Measurements from ENCODE around the gene LCA5L.
"Not testable (repeated sequence)": the region's sequence is repeated elsewhere in the genome, so short reads cannot be mapped to it uniquely, and the experiment has no call there.

LCA5L gene

DNA sequence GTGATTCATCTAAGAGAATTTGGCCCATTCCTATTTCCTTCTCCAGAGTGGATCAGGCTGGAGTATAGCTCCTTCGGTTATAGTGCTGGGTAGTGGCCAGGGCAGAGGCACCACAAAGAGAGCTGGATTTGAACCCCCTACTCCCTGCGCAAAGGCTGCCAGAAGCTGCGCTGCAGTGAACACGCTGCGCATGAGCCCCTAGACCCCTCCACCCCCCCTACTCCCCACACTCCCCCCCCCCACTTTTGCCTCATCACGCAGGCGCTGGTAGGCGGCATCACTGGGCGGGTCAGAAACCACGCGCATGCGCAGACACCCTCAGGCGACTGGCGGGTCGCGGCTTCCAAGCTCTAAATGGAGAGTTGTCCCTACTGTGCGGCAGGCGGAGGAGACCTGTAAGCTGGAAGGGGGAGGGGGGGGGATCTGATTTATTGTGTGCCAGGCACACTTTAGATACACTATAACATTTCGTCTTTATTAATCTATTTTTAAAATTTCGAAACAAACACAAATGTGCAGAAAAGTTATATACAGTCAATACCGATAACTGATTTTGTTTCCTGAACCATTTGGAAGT is 58.0 kb downstream of the LCA5L start:
- DNase-seq (ENCODE audit: low spot score): peak; percentile 86

DNA sequence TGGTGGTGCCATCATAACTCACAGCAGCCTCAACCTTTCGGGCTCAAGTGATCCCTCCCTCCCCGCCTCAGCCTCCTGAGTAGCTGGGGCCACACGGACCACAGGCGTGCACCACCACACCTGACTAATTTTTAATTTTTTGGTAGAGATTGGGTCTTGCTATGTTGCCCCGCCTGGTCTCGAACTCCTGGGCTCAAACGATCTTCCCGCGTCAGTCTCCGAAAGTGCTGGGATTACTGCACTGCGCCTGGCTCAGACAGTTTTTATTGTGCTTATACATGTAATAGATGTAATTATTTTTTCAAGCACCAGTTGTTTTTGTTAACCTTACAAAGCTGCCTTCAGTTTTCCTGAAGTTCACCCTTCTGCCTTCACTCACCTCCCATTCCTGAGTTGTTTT is 58.7 kb downstream of the LCA5L start:
- no peak for DNase-seq (ENCODE audit: low spot score)

DNA sequence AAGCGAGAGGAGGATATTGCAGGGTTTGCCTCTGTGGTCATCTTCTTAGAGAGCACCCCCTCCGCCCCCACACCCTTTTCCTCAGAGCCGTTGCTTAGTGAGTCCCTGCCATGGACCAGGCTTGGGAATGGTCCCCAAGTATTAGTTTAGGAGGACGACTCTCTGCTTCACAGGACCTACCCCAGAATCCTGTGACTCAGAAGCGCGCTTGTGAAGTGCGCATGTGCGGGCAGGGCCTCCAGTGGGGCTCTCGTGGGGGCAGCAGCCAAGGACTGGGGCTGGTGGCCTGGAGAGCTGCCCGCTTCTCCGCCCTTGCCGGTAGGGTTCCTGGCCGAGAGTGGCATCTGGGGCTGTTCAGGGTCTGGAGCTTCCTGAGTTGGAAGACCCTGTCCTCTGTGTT is 59.4 kb downstream of the LCA5L start:
- peak; percentile 31 for DNase-seq (ENCODE audit: low spot score)

DNA sequence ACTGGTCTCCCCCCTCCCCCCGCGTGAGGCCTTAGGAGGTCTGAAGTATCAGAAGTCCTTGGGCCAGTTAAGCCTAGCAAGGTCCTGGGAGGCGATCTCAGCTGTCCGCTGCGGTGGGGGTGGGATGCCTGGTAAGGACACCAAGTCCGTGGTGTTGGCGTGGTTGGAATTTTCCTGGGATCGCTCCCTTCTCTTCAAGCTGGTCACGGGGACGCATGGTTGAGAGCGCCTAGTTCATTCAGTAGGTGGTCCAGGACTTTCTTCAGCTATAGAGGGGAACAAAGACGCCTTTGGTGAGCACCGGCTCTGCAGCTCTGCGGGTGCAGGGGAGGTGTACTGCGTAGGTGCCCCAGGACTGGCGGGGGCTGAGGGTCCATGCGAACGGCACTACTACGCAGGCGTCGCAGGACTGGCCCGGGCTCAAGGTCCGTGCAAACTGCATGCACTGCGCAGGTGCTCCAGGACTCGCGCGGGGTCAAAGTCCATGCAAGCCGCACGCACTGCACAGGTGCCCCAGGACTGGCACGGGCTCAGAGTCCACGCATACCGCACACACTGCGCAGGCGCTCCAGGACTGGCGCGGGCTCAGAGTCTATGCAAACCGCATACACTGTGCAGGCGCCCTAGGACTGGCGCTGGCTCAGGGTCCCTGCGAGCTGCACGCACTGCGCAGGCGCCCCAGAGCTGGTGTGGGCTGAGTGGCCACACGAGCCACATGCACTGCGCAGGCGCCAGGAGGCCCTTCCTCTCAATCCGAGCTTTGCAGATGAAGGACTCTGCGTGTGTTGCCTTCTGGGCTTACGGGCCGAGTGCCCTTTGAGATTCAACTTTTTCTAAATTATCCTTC is 60.1 kb downstream of the LCA5L start:
- DNase-seq (ENCODE audit: low spot score): peak; percentile 89

DNA sequence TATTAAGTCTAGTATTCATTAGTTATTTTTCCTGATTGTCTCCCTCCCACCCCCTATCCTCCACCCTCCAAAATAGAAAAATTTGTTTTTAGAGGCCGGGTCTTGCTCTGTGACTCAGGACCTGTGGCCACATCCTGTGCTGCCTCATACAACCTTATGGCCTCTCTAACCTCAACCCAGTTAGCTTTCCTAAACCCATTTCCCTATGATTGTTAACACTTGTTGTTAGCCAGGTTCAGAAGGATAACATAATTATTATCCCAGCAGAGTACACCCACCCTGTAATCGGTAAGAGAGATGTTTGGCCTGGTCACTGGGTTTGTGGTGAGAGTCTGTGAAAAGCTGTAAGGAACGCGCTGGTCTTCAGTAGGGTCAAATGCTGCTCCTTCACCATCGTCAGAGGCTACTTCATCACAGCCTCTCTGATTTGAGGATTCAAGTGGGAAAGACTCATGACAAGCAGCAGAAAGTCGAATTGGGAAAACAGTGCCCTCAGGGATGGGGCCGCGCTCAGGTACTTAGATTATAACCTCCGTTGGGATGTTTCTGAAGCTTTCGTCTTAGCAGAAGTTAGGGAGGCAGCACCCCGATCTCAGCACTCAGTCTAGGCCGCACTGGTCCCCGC is 60.8 kb downstream of the LCA5L start:
- DNase-seq (ENCODE audit: low spot score): no peak

DNA sequence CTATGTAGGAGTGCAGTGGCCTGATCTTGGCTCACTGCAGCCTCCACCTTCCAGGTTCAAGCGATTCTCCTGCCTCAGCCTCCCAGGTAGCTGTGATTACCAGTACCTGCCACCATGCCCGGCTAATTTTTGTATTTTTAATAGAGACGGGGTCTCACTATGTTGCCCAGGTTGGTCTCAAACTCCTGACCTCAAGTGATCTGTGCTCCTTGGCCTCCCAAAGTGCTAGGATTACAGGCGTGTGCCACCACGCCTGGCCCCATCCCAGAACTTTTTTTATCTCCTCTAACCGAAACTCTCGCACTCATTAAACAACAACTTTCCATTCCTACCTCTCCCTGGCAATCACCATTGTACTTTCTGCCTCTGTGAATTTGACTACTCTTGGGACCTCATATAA is 63.5 kb downstream of the LCA5L start:
- not testable (repeated sequence) for DNase-seq (ENCODE audit: low spot score)

DNA sequence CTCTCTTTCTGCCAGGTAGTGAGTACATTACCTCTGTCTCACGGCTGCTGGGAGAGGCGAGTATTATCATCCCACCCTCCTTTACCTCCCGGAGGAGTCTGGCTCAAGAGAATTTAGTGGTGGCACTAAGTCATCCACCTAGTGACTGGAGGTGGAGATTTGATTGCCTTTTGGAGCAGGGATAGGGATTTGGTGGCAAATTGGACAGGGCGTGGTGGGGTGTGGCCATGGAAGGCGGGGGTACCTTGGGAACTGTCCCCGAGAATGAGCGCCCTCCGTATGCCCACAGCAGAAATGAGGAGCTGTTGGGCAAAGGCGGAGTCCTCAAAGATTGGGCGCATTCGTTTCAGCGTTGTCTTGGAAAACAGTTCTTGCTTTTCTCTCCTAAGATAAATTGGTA is 64.6 kb downstream of the LCA5L start:
- no peak for DNase-seq (ENCODE audit: low spot score)

DNA sequence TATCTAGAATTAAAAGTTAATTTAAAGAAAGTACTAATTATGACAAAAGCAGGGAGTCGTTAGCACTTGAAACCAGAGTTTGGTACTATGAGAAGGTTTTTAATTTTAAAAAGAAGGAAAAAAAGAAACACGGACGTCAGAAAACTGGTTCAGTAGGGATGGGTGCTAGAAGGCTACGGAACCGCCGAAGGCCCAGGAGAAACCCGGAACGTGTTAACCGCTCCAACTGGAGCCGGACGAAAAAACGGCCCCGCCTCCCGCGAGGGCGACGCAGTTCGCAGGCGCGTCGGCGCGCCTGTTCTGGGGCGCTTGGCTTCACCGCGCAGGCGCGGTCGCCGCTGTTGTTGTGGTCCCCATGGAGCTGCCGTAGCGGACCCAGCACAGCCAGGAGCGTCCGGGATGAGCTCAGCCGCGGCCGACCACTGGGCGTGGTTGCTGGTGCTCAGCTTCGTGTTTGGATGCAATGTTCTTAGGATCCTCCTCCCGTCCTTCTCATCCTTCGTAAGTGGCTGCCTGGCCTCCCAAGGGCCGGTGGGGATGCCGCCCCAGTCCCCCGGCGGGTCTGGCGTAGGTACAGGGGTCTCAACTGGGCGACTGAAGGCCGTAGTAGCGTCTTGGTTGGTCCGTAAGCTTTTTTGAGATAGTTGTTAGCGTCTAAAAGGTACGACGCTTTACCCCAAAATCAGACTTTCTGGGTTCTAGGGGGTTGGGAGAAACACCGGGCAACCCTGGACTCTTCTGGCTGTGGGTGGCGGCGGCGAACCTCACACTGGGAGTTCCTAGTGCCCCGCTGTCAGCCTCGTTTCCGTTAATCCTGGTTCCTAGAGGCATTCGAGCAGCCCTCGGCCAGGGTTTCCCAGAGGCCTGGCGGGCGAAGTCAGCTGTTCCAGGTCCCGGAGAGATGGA is 65.3 kb downstream of the LCA5L start:
- peak; percentile 88 for DNase-seq (ENCODE audit: low spot score)

DNA sequence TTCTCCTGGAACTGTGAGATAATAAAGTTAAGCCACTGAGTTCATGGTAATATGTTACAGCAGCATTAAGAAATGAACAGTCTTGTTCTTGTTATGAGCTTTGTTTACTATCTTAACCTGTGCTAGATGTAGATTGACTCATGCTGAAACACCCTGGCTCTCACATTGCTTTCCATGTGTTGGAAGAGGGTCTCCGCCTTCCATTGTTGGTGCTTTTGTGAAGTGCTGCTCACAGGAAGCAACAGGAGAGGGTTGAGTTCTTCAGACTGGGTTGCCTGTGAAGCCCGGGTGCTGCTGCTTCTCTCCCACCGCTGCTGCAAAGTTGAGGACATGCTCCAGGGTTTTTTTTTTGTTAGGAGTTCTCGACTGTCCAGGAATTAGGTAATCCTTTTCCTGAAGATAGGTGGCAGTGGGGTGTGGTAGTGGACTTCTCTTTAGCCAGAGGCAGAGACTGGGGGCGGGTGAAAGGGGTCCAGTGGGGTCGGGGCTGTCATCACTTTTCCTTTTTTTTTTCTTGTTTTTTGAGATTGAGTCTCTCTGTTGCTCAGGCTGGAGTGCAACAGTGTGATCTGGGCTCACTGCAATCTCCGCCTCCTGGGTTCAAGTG is 68.0 kb downstream of the LCA5L start:
- DNase-seq (ENCODE audit: low spot score): no peak

DNA sequence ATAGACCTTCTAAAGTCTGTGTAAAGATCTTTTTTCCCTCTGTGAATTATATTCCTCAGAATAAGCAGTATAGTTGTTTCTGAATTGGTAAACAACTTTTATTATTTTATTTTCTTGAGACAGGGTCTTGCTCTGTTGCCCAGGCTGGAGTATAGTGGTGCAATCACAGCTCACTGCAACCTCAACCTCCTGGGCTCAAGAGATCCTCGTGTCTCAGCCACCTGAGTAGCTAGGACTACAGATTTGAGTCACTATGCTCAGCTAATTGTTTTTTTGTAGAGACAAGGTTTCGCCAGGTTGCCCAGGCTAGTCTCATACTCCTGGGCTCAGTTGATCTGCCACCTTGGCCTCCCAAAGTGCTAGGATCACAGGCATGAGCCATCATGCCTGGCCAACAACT is 70.1 kb downstream of the LCA5L start:
- no peak for DNase-seq (ENCODE audit: low spot score)

DNA sequence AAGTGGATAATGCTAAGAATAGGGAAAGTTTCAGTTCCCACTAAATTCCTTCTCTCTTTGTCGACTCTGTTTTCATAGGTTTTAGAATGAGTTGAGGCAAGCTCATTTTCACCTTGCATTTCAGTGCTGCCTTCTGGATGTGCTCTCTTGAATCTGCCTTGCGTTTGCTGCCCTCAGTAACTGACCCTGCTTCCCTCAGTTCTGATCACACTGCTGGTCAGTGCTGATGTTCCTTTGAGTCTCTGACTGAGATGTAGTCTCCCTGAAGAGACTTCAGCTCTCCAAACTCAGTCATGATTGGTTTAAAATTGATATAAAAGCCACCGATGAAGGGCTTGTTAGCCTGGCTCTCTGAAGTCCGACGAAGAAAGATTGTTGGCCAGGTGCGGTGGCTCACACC is 71.5 kb downstream of the LCA5L start:
- no peak for DNase-seq (ENCODE audit: low spot score)

DNA sequence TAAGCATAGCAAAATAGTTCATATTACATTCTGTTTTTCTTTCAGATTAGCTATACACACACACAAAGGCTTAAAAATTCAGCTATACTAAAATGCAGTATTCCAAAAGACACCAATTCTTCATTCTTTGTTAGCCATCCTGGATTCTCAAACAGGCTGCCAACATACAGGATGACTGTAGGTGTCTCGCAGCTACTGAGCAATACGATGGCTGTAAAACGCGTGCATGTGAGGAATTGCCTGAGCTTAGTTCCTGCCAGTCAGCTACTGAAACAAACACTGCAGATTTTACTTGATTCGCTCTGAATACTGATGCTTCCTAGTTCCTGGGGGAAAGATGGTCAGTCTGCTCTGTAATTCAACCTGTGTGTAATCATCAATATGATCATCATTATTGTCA is 71.9 kb downstream of the LCA5L start:
- DNase-seq (ENCODE audit: low spot score): no peak

DNA sequence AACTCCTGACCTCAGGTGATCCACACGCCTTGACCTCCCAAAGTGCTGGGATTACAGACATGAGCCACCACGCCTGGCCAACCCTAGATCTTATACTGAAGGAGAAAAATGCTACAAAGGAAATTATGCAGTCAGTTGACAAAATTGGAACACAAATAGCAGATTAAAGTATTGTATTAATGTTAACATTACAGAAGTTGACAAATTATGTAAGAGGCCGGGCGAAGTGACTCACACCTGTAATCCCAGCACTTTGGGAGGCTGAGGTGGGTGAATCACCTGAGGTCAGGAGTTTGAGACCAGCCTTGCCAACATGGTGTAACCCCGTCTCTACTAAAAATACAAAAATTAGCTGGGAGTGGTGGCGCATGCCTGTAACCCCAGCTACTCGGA is 75.7 kb downstream of the LCA5L start:
- DNase-seq (ENCODE audit: low spot score): not testable (repeated sequence)

DNA sequence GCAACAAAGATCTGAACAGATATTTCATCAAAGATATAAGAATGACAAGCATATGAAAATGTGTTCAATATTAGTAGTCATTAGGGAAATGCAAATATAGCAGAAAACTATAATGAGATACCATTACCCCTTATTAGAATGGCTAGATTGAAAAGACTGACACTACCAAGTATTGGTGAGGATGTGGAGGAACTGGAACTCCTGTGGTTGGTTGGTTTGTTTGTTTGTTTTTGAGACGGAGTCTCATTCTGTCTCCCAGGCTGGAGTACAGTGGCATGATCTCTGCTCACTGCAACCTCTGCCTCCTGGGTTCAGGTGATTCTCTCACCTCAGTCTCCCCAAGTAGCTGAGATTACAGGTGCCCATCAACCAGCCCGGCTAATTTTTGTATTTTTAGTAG is 77.8 kb downstream of the LCA5L start:
- DNase-seq (ENCODE audit: low spot score): no peak

DNA sequence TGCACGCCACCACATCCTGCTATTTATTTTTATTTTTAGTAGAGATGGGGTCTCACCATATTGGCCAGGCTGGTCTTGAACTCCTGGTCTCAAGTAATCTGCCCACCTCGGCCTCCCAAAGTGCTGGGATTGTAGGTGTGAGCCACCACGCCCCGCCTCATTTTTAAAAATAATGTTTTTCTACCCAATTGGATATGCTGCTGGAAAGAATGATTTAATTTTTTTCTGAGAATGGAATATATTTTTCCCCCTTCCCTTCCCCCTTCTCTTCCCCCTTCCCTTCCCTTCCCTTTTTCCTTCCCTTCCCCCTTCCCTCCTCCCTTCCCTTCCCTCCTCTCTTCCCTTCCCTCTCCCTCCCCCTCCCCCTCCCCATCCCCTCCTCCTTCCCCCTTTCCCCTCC is 79.0 kb downstream of the LCA5L start:
- DNase-seq (ENCODE audit: low spot score): no peak

DNA sequence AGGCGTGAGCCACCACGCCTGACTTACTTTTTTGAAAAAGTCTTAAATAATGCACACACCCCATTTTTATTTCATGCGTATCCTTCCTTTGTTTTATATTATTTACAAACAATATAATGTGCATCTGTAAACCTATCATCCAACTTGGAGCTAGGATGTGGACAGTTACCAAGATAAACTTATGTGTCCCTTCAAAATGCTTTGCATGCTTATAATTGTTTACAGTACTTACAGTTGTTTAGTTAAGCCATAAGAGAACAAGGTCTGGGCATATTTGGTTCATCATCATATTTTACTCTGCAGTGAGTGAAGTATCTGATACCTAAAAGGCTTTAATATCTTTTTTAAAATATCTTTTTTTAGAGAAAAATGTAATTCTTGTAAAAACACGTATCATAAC is 80.6 kb downstream of the LCA5L start:
- DNase-seq (ENCODE audit: low spot score): no peak

DNA sequence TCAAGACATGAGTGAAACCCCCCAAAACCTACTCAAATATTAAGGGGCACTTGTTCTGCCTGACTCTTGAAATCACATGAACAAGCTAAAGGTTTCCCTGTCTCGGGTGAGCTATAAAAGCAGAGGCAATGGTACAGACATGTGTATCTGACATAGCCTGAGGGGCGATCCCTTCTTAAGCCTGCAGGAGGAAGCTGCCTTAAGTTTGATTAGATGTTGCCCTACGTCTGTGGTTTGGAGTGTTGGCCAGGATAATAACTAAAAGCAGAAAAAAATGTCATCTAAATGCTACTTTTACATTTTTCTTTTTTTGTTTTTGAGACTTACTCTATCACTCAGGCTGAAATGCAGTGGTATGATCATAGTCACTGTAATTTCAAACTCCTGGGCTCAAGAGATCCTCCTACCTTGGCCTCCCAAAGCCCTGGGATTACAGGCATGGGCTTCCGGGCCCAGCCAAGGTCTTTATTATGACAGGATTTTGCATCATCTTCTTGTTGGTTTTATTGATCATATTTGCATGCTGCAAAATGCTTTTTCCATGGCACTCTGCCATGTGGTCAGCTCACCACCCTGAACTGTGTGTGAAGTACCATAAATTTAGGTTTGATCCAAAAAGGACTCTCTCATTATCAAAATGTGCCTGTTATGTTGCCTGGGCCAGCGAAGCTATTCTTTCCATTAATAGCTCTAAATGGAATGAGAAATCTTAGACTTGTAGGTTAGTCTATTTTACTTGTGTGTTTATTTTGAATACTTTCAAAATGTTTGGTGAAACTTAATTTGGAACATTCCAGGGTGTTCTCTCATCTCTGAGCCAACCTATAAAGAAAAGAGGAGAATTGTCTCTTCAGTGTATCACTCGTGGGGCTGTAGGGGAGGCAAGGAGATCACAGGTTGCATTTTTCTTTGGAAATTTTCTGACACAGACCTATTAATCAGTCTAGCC is 81.7 kb downstream of the LCA5L start:
- no peak for DNase-seq (ENCODE audit: low spot score)

DNA sequence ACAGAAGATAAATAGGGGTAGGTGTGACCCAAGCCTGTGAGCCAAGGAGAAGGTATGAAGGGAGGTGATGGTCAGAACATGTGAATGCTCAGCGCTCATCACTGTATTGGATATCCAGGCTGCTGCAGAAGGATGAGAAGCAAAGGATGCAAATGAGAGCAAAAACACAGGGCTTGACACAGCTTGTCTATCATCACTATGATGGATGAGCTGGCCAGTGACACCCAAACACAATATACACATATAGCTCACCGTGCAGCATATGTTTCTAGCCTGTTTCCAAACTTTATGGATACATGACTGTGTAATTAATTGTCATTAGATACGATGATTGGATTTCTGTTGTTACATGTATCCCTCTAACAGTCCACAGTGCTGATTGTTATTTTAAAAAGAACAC is 82.8 kb downstream of the LCA5L start:
- DNase-seq (ENCODE audit: low spot score): no peak

DNA sequence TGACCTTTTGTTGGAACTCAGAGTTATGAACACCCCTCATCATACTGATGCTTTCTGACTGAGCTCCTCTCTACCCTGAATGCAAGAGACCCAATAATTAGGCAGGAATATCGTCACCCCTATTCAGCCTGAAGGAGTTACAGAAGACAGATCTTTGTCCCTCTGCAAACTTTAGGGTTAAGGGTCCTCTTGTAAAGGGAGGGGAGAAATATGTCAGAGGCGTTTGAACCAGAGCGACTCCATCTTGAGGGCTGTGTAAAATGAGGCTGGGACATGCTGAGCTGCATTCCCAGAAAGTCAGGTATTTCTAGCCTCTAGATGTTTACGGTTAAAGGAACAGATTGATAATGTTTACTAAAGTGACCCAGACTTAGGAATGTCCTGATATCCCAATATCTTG is 86.2 kb downstream of the LCA5L start:
- DNase-seq (ENCODE audit: low spot score): no peak
